Gastroesophageal sphincter (tissue), 3 donors: ENCODE data around the gene ZNF555.

Source experiments
- POLR2A ChIP-seq, 2 donors: fragments of 450-650 bp; IDR thresholded peaks; one replicate each; pipeline ENCODE4 v1.6.1; 2017; ENCODE audit warnings: antibody characterized with exemption in 2 of 2, mild to moderate bottlenecking in 2 of 2, moderate library complexity in 1 of 2
- TF ChIP-seq, protein P1 (sequence below), 4 experiments: fragments of 200-600 bp in 2 of 4; fragments of 450-650 bp in 2 of 4; sonication (generic) in 1 of 4; IDR thresholded peaks; one replicate each; pipeline ENCODE4 v1.5.1; 2017 to 2019; ENCODE audit warnings: antibody characterized with exemption in 4 of 4, mild to moderate bottlenecking in 2 of 4, moderate library complexity in 2 of 4

DNA sequence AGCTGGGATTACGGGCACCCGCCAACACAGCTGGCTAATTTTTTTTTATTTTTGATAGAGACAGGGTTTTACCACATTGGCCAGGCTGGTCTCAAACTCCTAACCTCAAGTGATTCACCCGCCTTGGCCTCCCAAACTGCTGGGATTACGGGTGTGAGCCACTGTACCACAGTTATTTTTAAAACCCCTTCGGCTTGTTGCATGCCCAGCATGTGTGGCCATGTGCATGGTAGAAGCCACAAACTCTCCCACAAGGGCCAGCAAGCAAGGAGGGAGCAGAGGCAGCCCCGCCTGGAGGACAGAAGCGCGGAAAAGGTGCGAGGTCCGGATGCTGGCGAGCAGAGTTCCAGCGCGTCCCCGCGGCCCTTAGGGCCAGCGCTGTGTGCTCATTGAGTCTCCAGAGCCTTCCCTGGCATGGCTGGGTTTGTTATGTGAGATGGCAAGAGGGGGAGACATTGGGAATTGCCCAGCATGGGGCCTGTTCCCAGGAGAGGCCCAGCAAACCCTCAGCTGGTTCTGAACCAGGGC is 43.1 kb upstream of the ZNF555 start:
- TF ChIP-seq, protein P1, sequence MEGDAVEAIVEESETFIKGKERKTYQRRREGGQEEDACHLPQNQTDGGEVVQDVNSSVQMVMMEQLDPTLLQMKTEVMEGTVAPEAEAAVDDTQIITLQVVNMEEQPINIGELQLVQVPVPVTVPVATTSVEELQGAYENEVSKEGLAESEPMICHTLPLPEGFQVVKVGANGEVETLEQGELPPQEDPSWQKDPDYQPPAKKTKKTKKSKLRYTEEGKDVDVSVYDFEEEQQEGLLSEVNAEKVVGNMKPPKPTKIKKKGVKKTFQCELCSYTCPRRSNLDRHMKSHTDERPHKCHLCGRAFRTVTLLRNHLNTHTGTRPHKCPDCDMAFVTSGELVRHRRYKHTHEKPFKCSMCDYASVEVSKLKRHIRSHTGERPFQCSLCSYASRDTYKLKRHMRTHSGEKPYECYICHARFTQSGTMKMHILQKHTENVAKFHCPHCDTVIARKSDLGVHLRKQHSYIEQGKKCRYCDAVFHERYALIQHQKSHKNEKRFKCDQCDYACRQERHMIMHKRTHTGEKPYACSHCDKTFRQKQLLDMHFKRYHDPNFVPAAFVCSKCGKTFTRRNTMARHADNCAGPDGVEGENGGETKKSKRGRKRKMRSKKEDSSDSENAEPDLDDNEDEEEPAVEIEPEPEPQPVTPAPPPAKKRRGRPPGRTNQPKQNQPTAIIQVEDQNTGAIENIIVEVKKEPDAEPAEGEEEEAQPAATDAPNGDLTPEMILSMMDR (IDR thresholded peaks at IDR 0.05) = no peak
- TF ChIP-seq POLR2A (IDR thresholded peaks at IDR 0.05) = no peak
